ENCODE results near the gene PNMT.

DNA sequence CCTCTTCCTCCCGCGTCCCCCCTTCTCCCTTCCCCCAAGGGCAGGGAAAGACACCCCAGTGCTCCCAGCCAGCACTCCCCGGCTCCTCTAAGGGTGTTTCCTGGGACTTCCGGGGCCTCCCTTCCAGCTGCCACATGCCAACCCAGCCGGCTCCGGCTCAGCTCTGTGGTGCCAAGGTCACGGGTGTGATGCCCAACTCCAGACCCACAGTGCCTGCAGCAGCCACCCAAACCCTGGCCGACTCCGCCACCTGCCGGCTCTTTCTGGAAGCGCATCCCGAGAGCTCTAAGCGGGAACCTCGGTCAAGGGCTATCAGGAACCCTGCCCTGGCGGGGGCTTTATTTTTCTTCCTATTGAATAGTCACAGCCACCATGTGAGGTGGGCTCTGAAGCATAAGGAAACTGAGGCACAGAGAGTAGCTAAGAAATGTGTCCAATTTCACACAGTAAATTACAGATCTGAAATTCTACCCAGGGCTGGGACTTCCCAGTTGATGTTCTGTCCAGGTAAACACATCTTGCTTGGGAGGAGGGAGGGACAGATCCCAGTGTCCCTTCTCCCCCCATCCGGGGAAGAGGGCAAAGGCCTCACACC, 44.8 kb upstream of the PNMT start:
- TF ChIP-seq EZH2 (IDR thresholded peaks at IDR 0.05; ENCODE audit: borderline replicate concordance, low read length) (no peak), CTCF (conservative IDR thresholded peaks at IDR 0.05 in 1 of 2, IDR thresholded peaks at IDR 0.05 in 1 of 2; ENCODE audit: extremely low read depth in 1 of 2, insufficient read depth in 1 of 2, low read depth in 1 of 2, low read length in 2 of 2) (peak; percentile 82 to 93)
